Thymus (tissue), 11 donors: ENCODE measurements around the gene CUEDC1. TPM values are rescaled to one million over a fixed set of nuclear protein-coding genes. Genes with fewer than 3 reads are reported as not detected.
A peak's percentile ranks its signal among the peaks of the same experiment; 100 is the strongest.

Source experiments
- DNase-seq, 9 donors: peaks; one replicate each; pipeline ENCODE4 v3.0.0-alpha.2; 2013; ENCODE audit warnings: low spot score in 9 of 9, low read depth in 6 of 9, missing footprints in 1 of 9
- H3K27ac ChIP-seq, 2 donors: one replicate each; pipeline ENCODE4 v1.5.1; 2013; ENCODE audit warnings: control low read depth in 1 of 2, low read depth in 1 of 2, low read length in 1 of 2, mild to moderate bottlenecking in 1 of 2, moderate library complexity in 1 of 2
- H3K27me3 ChIP-seq, 2 donors: one replicate each; pipeline ENCODE4 v1.5.1; 2013; ENCODE audit warnings: low read length in 1 of 2; ENCODE audit not compliant: control insufficient read depth in 2 of 2, insufficient read depth in 1 of 2
- H3K36me3 ChIP-seq, 2 donors: one replicate each; pipeline ENCODE4 v1.5.1; 2013; ENCODE audit warnings: low read length in 1 of 2, mild to moderate bottlenecking in 1 of 2, moderate library complexity in 1 of 2; ENCODE audit not compliant: control insufficient read depth in 2 of 2, insufficient read depth in 2 of 2
- H3K4me1 ChIP-seq, 2 donors: one replicate each; pipeline ENCODE4 v1.5.1; 2013; ENCODE audit warnings: low read length in 2 of 2; ENCODE audit not compliant: control insufficient read depth in 2 of 2, insufficient read depth in 2 of 2
- H3K4me3 ChIP-seq, 2 donors: one replicate each; pipeline ENCODE4 v1.5.1; 2013; ENCODE audit warnings: low read length in 2 of 2, control low read depth in 1 of 2, mild to moderate bottlenecking in 1 of 2
- H3K9me3 ChIP-seq, 2 donors: one replicate each; pipeline ENCODE4 v1.5.1; 2013; ENCODE audit warnings: low read length in 1 of 2, mild to moderate bottlenecking in 1 of 2; ENCODE audit not compliant: control insufficient read depth in 2 of 2, insufficient read depth in 1 of 2
- WGBS: extraction: QIAGEN DNeasy Blood & Tissue Kit; methylation state at CpG from one replicate; pipeline ENCODE4 v1.1.7; 2013; 5-methylcytosine and 5-hydroxymethylcytosine counted together
- polyA plus RNA-seq: library from polyadenylated mRNA; stranded (reverse); fragments of 200-250 nt; gene quantifications from one replicate; pipeline ENCODE4 v1.2.3, GENCODE V29; 2013
- total RNA-seq: library from RNA; stranded (reverse); fragments of 120-200 nt; gene quantifications from one replicate; pipeline ENCODE4 v1.2.4, GENCODE V29; 2013
- donor health status: healthy.

CUEDC1 gene
- total and polyA plus RNA-seq, 2 donors, result 3.1 to 19.3 TPM

DNA sequence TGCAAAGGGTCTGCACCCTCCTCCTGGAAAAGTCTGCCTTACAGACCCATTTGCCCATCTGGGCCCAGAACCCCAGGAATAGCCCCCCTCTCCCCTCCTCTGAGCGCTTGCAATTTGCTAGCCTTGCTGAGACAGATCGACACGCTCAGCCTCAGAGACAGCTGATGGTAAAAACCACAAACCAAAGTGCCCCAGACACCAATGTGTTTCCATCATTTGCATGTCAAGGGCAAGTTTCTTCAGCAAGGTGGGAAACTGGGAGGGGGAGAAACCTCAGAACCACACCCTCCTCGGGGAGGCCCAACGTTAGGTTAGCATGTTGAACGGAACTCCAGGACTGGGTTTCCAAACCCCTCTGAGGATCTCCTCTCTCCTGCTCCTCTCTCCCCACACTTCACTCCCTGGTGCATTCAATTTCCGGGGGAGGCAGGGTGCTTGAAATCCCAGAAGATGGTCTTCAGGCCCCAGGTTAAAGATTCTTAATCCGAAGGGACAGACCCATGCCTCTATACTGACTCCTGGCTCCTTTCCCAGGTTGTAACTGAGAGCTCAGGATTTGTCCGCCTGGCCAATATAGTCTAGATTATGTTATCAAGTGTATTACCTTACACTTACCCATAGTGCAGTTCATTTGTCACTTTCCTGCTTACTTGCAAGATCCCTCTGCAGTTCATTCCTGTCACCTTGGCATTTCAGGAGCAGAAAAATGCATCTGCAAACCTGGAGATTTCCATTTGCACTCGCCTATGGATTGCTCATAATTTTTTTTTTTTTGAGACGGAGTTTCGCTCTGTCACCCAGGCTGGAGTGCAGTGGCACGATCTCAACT lies 1.3 kb upstream of the CUEDC1 start:
- Histone ChIP-seq H3K27ac (no peak overlapping the region), H3K36me3 (no peaks in the 10 kb centered on the region), H3K9me3 (no peaks in the 10 kb centered on the region), H3K4me3 (no peak overlapping the region), H3K4me1 (peaks cover 15 to 39% of the 10 kb centered on the region in 2 donors), H3K27me3 (peaks cover 29 to 66% of the 10 kb centered on the region in 2 donors)
- 43% methylated on average over 13 of the region's 13 CpGs for WGBS
- peak in 4 of 9 donors; percentile 48 to 83 (median 60) for DNase-seq

DNA sequence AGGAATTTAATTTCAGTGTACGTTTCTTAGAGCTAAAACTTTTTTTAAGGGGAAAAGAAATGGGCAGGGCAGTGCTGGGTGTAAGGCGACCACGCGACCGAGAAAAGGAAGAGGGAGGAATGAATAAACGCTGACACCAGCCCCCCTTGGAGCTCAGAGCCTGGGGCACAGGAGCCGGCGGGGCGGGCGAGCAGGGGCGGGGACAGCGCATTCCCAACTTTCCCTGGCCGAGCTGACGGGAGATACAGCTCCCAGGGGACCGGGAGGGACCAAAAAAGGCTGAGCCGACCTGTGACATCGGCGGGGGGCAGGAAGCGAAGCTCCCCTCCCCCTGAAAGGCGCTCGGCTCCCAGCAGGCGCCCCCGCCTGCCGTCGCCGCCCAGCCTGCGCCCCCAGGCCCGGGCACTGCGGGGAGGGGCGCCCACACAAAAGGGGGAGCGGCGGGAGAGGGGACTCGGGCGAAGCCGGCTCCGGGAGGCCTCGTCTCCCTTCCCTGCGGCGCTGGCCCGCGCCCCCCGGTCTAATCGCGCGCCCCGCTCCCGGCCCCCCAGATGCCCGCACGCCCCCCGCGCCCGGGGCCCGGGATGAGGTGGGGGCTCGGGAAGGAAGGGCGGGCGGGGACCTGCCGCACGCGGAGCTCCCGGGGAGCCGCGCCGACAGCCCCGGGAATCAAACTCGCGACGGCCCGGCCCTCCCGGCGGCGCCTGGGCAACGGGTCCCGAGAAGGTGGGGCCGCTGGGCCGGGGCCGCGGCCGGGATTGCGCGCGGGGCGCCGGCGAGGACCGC lies 622 bp downstream of the CUEDC1 start:
- Histone ChIP-seq H3K27ac (peak overlapping the region in 1 of 2 donors; percentile 83), H3K9me3 (no peaks in the 10 kb centered on the region), H3K27me3 (peaks cover 29 to 59% of the 10 kb centered on the region in 2 donors), H3K4me3 (peak overlapping the region in 1 of 2 donors; percentile 61), H3K36me3 (no peaks in the 10 kb centered on the region), H3K4me1 (peaks cover 15 to 50% of the 10 kb centered on the region in 2 donors)
- DNase-seq, result no peak
- 2% methylated on average over 84 of the region's 85 CpGs for WGBS

DNA sequence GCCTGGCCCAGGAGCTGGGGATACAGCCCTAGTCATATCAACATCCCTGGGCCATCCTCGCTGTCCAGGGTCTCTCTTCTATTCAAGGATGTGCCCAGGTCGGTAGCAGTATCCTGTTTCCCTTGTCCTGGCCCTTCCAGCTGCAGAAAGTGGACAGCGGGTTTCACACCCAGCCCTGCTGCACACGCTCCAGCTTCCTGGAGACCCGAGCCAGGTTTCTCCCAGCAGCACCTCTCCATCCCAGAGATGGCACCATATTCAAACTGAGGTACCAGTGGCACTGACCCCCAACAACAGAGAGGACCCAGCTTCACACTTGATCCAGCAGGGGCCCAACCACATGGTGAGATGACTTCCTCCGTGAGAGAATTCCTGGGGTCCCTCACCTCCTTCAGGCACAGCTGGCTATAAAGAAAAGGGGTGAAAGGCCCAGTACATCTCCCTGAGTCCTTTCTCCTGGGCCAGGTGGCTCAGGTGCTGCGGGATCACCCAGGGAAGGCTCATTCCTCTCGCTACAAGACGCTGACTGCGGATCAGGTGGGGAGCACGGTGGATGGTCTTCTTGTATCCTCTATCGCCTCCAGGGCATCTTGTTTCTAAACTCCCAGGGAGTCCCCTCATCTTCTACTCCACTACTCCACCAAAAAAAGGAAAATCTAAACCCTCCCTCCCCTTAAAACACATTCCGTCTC lies 1.4 kb downstream of the CUEDC1 start:
- 94% methylated on average over 13 of the region's 13 CpGs for WGBS
- no peak for DNase-seq

DNA sequence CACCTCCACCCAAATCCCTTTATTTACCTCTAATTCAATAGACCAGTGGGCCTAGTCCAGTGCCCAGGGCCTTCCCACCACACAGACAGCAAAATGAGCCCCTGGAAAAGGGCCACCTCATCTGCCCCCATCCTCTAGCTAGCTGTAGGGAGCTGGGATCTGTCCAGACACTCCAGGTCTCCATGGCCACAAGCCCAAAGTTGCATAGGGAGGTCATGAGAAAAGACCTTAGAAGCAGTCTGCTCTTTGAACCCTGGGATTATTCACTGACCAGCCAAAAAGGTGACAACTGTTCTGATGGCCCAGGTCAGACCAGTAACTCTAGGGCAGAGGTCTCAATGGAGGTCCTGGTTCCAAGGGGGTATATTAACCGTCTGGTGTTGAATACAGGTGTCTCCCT lies 2.0 kb downstream of the CUEDC1 start:
- H3K9me3 ChIP-seq, result no peaks in the 10 kb centered on the region
- H3K27ac ChIP-seq, result no peak overlapping the region
- H3K4me1 ChIP-seq, result peaks cover 19 to 61% of the 10 kb centered on the region in 2 donors
- 98% methylated on average over 1 of the region's 1 CpG for WGBS
- peaks cover 29 to 54% of the 10 kb centered on the region in 2 donors for H3K27me3 ChIP-seq
- no peak for DNase-seq
- H3K36me3 ChIP-seq, result no peaks in the 10 kb centered on the region
- no peak overlapping the region for H3K4me3 ChIP-seq

More for the DNA sequence above, 1.4 kb downstream of the CUEDC1 start:
- Histone ChIP-seq H3K36me3 (no peaks in the 10 kb centered on the region), H3K27ac (no peak overlapping the region), H3K4me3 (no peak overlapping the region), H3K27me3 (peaks cover 29 to 54% of the 10 kb centered on the region in 2 donors), H3K4me1 (peaks cover 15 to 55% of the 10 kb centered on the region in 2 donors), H3K9me3 (no peaks in the 10 kb centered on the region)

- DNase-seq, result no peak
- Histone ChIP-seq H3K27me3 (peaks cover 13 to 23% of the 10 kb centered on the region in 2 donors), H3K9me3 (no peaks in the 10 kb centered on the region), H3K4me1 (peaks cover 17 to 61% of the 10 kb centered on the region in 2 donors), H3K4me3 (no peak overlapping the region), H3K36me3 (no peaks in the 10 kb centered on the region), H3K27ac (peak overlapping the region; percentile 43 to 61)
- WGBS, result 95% methylated on average over 5 of the region's 5 CpGs
Observed at GRCh38 chr17:57949649-57950048, 5.6 kb downstream of the CUEDC1 start.

DNA sequence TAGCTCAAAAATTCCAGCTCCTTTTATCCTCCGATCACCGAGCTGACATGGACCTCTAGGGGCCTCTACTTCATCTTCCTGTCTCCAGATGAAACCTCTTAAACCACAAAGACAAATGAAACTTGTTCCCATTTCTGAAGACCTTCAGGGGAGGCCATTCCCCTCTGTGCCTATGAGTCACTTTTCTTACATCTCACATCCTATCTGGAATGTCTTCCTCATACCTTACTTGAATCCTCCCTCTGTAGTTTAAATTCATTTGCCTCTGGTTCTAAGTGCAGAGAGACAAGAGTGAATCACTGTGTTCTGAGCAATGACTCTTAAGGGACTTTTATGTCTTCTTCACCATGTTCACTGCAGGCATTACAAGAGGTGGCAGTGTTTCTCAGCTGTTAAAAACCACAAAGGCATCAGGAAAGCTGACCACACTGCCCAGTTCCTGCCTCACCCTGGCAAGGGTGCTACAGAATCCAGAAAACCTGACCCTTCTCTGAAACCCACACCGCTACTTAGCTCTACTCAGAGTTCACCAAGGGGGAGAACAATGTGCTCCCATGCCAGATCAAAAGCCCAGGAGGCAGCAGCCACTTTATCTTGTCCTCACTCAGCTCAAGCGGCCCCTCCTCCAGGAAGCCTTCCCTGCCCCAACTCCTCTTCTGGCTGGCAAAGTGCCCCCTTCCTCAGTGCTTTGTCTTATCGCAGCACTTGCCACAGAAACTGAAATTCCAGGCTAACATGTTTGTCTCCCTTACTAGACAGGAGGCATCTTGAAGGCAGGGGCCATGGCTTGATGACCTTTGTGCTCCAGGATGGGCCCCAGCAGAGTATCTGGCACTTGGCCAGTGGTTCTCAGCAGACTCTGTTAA lies 6.4 kb downstream of the CUEDC1 start:
- Histone ChIP-seq H3K4me3 (no peak overlapping the region), H3K9me3 (no peaks in the 10 kb centered on the region), H3K27ac (peak overlapping the region; percentile 38 to 64), H3K36me3 (no peaks in the 10 kb centered on the region), H3K27me3 (peaks cover 7 to 14% of the 10 kb centered on the region in 2 donors), H3K4me1 (peaks cover 17 to 59% of the 10 kb centered on the region in 2 donors)
- WGBS, result 60% methylated on average over 5 of the region's 5 CpGs
- DNase-seq, result peak in 1 of 9 donors; percentile 32

DNA sequence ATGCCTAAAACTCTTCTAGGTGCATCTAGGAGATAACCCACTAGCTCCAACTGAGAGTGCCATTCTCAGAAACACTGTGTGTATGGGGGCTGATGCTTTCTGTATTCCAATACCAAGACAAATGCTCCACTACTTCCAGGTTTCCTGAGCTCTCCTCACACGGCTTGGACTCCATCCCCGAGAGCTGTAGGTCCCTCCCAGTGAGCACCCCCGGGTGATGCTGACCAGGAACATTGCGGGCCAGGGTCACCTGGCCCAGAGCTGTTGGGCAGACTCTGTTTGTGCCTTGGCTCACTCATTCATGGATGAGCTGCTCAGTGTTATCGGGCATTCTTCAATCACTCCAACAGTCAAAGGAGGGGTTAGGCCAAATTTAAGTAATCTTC lies 7.0 kb downstream of the CUEDC1 start:
- H3K27me3 ChIP-seq, result peaks cover under 1 to 9% of the 10 kb centered on the region in 2 donors
- no peak overlapping the region for H3K4me3 ChIP-seq
- H3K27ac ChIP-seq, result peak overlapping the region; percentile 21 to 64
- peaks cover 17 to 54% of the 10 kb centered on the region in 2 donors for H3K4me1 ChIP-seq
- H3K36me3 ChIP-seq, result no peaks in the 10 kb centered on the region
- no peaks in the 10 kb centered on the region for H3K9me3 ChIP-seq
- DNase-seq, result no peak
- 92% methylated on average over 5 of the region's 5 CpGs for WGBS

GRCh38 chr17:57947369-57947768 lies 7.8 kb downstream of the CUEDC1 start:
- 94% methylated on average over 9 of the region's 9 CpGs for WGBS
- Histone ChIP-seq H3K4me1 (peaks cover 17 to 48% of the 10 kb centered on the region in 2 donors), H3K36me3 (no peaks in the 10 kb centered on the region), H3K27ac (peak overlapping the region; percentile 15 to 46), H3K27me3 (peaks cover 0 to 4% of the 10 kb centered on the region in 2 donors), H3K9me3 (no peaks in the 10 kb centered on the region), H3K4me3 (peak overlapping the region in 1 of 2 donors; percentile 39)
- no peak for DNase-seq
